GM21423 (cell line): Measurements from ENCODE around the gene DHRS4L2.

Experiments
- ATAC-seq: cut with Tn5 transposase; IDR thresholded peaks from one replicate; pipeline ENCODE4 v1.9.1; 2021; ENCODE audit warnings: mild to moderate bottlenecking, moderate library complexity; ENCODE audit not compliant: unreplicated experiment

DHRS4L2 gene

DNA sequence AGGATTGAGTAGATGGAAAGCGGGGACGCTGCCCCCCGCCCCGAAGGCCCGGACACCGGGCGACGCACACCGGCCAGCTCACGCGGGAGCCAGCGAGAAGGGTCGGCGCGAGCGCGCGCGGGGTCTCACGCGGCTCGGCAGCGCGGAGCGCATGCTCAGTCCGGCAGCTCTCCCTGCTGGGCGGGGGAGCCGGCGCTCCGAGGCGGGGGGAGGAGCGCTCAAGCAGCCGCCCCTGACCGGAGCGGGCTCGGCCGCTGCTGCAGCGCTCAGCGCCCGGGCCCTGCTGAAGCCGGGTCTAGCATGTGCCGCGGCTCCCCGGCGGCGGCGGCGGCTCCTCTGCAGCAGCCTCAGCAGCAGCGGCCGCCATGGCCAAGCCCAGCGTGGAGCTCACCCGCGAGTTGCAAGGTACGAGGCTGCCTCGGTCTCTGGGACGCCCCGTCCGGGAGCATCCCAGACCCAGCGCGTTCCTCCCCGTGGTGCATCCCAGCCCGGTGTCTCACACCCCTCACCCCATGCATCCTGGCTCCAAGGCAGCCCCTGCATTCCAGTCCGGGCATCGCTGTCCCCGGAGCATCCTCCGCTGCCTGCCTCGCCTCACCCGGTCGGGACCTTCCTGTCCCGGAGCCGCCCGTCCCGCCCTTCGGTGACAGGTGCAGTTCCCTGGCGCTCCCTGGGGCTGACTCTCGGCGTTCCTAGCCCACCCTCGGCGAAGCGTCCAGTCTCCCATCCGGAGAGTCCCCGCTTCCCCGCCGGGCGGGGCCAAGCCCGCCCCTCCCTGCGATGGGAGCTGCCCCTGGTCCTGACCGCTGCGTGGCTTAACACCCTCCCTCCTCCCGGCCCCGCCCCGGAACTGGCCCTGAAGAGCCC lies 63.3 kb downstream of the DHRS4L2 start, which contains the start of gene CARMIL3:
Gene CARMIL3 (plus strand): TSS at position 221 of the 867 bp plus-strand sequence. CDS start 145 bp downstream, at position 366.
- peak; percentile 75 for ATAC-seq

DNA sequence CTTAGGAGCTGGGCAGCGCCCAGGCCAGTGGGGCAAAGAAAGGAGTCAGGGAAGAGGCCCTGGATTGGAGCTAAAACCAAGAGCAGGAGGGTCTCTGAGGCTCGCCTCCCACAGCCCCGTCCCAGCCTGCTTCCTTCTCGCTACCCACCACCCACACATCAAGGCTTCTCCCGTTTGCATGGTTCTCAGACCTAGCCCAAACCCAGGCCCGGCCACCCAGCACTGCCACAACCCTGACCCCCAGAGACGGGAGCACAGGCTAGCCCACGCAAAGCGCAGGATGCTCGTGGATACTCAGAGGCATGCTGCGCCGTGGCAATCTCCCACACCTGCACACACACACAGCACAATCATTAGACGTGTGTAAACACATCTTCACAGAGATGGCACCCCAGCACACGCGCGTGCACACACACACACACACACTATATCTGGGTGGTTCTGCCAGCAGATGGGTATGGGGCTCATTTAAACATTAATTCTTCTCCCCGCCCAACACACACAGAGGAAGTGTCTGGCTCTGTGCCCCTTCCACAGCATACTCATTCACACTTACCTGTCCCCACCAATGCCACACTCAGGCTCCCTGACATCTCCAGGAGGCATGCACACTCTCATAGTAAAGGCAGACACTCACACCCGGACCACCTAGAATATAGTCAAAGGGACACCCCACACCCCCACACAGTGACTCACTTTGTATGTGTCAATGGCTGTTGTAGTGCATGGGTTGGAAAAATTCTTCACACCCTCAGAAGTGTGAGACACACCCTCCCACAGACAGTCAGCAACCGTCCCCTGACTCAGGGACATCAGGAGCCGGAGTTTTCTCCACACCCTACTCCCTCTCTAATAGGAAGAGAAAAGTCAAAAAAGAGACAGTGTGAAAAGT lies 64.2 kb downstream of the DHRS4L2 start:
- ATAC-seq, result no peak

DNA sequence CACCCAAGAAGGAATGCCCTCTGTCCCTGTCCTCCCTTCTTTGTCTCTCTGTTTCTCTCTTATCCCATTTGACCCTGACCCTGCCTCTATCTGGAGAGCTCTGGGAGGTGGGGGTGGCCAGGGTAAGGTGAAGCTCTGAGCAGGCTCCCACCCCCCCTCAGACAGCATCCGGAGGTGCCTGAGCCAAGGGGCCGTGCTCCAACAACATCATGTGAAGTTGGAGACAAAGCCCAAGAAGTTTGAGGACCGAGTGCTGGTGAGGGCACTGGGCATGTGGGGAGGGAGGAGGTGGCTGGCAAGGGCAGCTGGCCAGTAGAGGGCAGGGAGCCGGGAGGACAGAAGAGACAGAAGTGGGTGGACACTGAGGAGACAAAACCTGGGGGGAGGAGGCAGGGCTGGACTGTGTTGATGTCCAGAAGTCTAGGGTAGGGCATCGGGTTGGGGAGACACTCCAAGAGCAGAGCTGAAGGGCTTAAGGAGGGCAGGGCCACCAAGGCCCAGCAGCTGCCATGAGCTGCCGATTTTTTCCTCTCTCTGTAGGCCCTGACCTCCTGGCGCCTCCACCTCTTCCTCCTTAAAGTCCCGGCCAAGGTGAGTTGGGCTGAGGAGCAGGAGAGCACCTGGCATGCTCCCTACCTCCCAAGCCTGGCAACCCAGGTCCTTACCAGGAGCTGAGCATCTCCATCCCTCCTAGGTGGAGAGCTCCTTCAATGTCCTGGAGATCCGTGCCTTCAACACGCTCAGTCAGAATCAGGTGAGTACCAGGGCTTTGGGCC lies 65.0 kb downstream of the DHRS4L2 start:
- no peak for ATAC-seq

DNA sequence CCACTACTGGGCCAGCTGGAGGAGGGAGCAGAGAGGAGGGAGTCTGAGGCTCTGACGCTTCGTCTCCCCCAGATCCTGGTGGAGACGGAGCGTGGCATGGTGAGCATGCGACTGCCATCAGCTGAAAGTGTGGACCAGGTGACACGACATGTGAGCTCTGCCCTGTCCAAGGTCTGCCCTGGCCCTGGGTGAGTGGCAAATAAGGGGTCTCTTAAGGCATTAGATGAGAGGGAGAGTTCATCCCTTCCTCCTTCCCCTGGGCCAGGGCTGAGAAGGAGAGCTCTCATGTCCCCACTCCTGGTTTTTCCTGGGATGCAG lies 65.6 kb downstream of the DHRS4L2 start:
- no peak for ATAC-seq

DNA sequence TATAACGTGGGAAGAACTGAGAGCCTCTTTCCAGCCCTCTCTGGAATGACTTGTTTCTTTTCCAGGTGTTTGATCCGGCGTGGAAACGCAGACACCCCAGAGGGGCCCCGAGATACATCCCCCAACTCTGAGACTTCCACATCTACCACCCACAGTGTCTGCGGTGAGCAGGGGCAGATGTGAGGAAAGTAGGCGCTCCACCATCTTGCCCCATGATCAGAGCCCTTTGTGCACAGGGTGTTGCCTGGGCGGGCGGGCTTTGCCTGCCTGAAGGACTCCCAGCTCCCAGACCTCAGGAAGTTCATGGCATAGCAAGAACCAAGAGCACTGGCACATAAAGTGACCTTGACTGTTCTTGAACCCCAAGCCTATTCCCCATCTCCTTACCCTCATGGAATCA lies 65.9 kb downstream of the DHRS4L2 start:
- no peak for ATAC-seq
